Suppressor macrophage treated with lipopolysaccharide for 4 hours (primary cell): ENCODE data around the gene LTO1.
"Not testable (repeated sequence)": the region's sequence is repeated elsewhere in the genome, so short reads cannot be mapped to it uniquely, and the experiment has no call there.

ENCODE experiments used
- DNase-seq: peaks from one replicate; pipeline ENCODE4 v3.0.0-alpha.2; 2020

LTO1 gene

DNA sequence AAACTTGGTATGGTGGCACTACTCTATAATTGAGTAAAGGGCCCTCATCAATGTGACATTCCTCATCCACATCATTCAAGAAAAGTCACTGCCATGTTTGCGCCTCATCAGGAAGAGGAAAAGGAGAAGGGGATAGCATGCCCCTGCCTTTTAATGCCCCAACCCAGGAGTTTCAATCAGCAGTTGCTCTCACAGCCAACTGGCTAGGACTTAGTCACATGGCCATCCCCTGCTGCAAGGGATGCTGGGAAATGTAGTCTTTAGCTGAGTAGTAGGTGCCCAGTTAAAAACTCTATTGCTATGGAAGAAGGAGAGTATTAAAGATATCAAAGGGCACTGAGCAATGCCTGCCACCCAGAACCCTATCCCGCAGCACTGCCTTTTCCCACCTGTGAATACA lies 45.1 kb downstream of the LTO1 start:
- no peak for DNase-seq

DNA sequence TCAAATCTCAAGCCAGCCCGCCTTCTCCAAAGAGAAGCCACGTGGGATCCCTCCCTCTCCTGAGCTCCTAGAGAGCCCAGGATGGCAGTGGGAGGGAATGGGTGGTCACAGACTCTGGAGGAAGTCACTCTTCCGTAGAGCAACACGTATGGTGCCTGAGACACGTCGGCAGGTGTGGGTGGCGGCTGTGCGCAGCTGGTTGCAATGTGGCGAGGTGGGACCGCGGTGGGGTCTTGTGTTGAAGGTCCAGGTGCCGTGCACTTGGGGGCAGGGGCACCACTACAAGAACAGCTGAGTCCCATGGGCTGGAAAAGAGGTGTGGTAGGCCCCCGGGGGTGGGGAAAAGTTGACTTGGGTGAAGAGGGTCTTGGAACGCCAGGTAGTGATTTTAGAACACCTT lies 47.6 kb downstream of the LTO1 start:
- DNase-seq: no peak

DNA sequence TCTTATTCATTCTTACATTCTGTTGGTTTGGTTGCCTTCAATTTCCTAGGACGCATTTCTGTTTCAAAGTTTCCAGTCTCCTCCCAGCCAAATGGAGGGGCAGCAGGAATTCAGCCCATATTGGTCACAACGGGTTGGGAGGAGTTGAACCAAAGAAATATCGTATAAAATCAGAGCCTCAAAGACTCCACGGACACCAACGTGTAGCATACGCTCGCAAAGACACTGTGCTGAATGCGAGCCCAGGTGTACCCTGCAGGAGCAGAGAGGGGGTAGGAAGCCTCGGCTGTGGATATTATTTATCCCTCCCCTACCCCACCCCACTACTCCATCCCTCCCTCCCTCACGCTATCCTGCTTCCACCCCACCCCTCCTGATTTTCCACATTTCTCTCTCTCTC lies 49.7 kb downstream of the LTO1 start:
- DNase-seq: no peak

- no peak for DNase-seq
Measured at GRCh38 chr11:69624293-69624692, 50.9 kb downstream of the LTO1 start.

- not testable (repeated sequence) for DNase-seq
Measured at GRCh38 chr11:69622097-69622681, 53.0 kb downstream of the LTO1 start.

DNA sequence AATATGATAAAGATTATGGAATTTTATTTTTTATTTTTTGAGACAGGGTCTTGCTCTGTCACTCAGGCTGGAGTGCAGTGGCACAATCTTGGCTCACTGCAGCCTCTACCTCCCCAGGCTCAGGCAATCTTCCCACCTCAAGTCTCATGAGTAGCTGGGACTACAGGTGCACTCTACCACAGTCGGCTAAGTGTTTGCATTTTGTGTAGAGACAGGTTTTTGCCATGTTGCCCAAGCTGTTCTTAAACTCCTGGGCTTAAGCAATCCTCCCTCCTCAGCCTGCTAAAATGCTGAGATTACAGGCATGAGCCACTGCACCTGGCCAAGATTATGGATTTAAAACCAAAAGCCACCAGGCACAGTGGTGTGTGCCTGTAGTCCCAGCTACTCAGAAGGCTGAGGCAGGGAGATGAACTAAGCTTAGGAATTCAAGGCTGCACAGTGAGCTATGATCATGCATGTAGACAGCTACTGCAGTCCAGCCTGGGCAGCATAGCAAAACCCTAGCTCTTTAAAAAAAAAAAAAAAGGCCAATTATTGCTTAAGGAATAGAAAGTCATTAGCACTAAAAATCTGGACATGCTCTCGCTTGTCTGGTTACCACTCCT lies 54.4 kb downstream of the LTO1 start:
- DNase-seq: no peak

GRCh38 chr11:69618237-69618636 lies 56.9 kb downstream of the LTO1 start:
- DNase-seq: no peak

DNA sequence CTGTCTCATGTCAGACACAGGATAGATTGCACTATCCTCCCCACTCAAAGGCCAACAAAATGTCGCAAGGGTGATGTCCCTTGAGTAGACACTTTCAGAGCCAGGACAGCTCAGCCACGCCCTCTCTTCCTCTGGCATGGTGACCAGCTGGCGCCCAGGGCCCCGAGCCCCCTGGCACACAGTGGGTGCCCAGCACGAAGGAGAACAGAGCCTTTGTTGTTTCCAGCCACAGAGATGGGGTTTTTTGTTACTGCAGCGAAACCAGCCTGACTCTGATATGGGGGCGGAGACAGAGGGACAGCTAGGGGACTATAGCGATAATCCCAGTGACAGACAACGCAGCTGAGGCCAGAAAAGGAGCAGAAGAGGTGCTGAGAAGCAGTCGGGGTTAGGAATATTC lies 57.5 kb downstream of the LTO1 start:
- DNase-seq: no peak

GRCh38 chr11:69617220-69617619 lies 57.9 kb downstream of the LTO1 start:
- no peak for DNase-seq
